AG09319 (cell line): Measurements from ENCODE around the gene PACSIN3.
A peak's percentile ranks its signal among the peaks of the same experiment; 100 is the strongest.

Experiments used
- DNase-seq: peaks from one replicate; pipeline ENCODE4 v3.0.0-alpha.2; 2010; ENCODE audit warnings: low read depth; ENCODE audit errors: extremely low read depth
- CTCF ChIP-seq: IDR thresholded peaks from 2 replicates; pipeline ENCODE4 v1.5.1; 2011; ENCODE audit warnings: low read depth, mild to moderate bottlenecking, inconsistent platforms, low read length, moderate library complexity

PACSIN3 gene

GRCh38 chr11:47183031-47183856 lies 3.0 kb downstream of the PACSIN3 start:
- TF ChIP-seq CTCF, result no peak
- DNase-seq, result no peak

GRCh38 chr11:47182380-47182779 lies 3.9 kb downstream of the PACSIN3 start:
- TF ChIP-seq CTCF, result no peak

GRCh38 chr11:47181271-47181670 lies 5.0 kb downstream of the PACSIN3 start:
- TF ChIP-seq CTCF, result no peak
- no peak for DNase-seq

More at GRCh38 chr11:47182380-47182779, 3.9 kb downstream of the PACSIN3 start:
- DNase-seq, result no peak

- no peak for TF ChIP-seq CTCF
- DNase-seq, result no peak
Measured at GRCh38 chr11:47180006-47180787, 6.0 kb downstream of the PACSIN3 start.

- no peak for DNase-seq
- peak; percentile 57 for TF ChIP-seq CTCF
Measured at GRCh38 chr11:47179655-47179991, 6.6 kb downstream of the PACSIN3 start.

GRCh38 chr11:47178737-47179654 lies 7.2 kb downstream of the PACSIN3 start:
- no peak for DNase-seq

More at GRCh38 chr11:47178737-47179654, 7.2 kb downstream of the PACSIN3 start:
- no peak for TF ChIP-seq CTCF
